ENCODE measurements around the gene HSPA12B.

HSPA12B gene

GRCh38 chr20:3721912-3722311 lies 10.6 kb upstream of the HSPA12B start:
- Histone ChIP-seq H4K20me1 (ENCODE audit: control insufficient read depth, insufficient read depth, low read depth, low read length) (no peaks in the 10 kb centered on the region), H3K9me3 (ENCODE audit: control insufficient read depth, insufficient read depth, low read length) (no peaks in the 10 kb centered on the region), H3F3A (ENCODE audit: control insufficient read depth, insufficient read depth) (no peaks in the 10 kb centered on the region; the same call in 1 of the 2 replicates), H3K9me2 (replicated peaks; ENCODE audit: control insufficient read depth, low read length) (no peaks in the 10 kb centered on the region), H3K4me1 (ENCODE audit: control insufficient read depth, low read length) (peaks cover 28% of the 10 kb centered on the region), H3K36me3 (ENCODE audit: control insufficient read depth, low read length) (no peaks in the 10 kb centered on the region), H3K27ac (ENCODE audit: low read depth, low read length) (no peak overlapping the region), H3K27me3 (ENCODE audit: control insufficient read depth, low read length) (peaks cover 32% of the 10 kb centered on the region), H3K4me2 (ENCODE audit: low read length) (no peak overlapping the region), H3K79me2 (ENCODE audit: control insufficient read depth, low read length) (no peaks in the 10 kb centered on the region), H3K4me3 (ENCODE audit: low read length) (no peak overlapping the region)
- TF ChIP-seq EZH2phosphoT487 (IDR thresholded peaks at IDR 0.05; ENCODE audit: borderline replicate concordance, low read length): no peak
- TF ChIP-seq, protein P1, sequence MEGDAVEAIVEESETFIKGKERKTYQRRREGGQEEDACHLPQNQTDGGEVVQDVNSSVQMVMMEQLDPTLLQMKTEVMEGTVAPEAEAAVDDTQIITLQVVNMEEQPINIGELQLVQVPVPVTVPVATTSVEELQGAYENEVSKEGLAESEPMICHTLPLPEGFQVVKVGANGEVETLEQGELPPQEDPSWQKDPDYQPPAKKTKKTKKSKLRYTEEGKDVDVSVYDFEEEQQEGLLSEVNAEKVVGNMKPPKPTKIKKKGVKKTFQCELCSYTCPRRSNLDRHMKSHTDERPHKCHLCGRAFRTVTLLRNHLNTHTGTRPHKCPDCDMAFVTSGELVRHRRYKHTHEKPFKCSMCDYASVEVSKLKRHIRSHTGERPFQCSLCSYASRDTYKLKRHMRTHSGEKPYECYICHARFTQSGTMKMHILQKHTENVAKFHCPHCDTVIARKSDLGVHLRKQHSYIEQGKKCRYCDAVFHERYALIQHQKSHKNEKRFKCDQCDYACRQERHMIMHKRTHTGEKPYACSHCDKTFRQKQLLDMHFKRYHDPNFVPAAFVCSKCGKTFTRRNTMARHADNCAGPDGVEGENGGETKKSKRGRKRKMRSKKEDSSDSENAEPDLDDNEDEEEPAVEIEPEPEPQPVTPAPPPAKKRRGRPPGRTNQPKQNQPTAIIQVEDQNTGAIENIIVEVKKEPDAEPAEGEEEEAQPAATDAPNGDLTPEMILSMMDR (IDR thresholded peaks at IDR 0.05; ENCODE audit: low read depth, low read length, poor library complexity, severe bottlenecking): no peak

DNA sequence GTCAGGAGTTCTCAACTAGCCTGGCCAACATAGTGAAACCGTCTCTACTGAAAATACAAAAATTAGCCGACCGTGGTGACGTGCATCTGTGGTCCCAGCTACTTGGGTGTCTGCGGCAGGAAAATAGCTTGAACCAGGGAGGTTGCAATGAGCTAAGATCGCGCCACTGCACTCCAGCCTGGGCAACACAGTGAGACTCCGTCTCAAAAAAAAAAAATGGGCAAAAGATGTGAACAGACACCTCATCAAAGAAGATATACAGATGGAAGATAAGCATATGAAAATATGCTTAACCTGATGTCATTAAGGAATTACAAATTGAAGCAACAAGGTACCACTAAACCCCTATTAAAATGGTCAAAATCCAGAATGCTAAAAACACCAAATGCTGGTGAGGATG lies 9.2 kb upstream of the HSPA12B start:
- H3K27me3 ChIP-seq (ENCODE audit: control insufficient read depth, low read length): peaks cover 43% of the 10 kb centered on the region
- no peaks in the 10 kb centered on the region for H3K36me3 ChIP-seq (ENCODE audit: control insufficient read depth, low read length)
- no peaks in the 10 kb centered on the region; the same call in 1 of the 2 replicates for H3F3A ChIP-seq (ENCODE audit: control insufficient read depth, insufficient read depth)
- H4K20me1 ChIP-seq (ENCODE audit: control insufficient read depth, insufficient read depth, low read depth, low read length): no peaks in the 10 kb centered on the region
- no peaks in the 10 kb centered on the region for H3K9me3 ChIP-seq (ENCODE audit: control insufficient read depth, insufficient read depth, low read length)
- H3K9me2 ChIP-seq (replicated peaks; ENCODE audit: control insufficient read depth, low read length): no peaks in the 10 kb centered on the region
- no peak for TF ChIP-seq EZH2phosphoT487 (IDR thresholded peaks at IDR 0.05; ENCODE audit: borderline replicate concordance, low read length)
- TF ChIP-seq, protein P1 (IDR thresholded peaks at IDR 0.05; ENCODE audit: low read depth, low read length, poor library complexity, severe bottlenecking): no peak
- H3K4me3 ChIP-seq (ENCODE audit: low read length): no peak overlapping the region
- peak overlapping the region; percentile 20; the same call in 1 of the 2 replicates for H3K4me2 ChIP-seq (ENCODE audit: low read length)
- H3K27ac ChIP-seq (ENCODE audit: low read depth, low read length): no peak overlapping the region
- H3K79me2 ChIP-seq (ENCODE audit: control insufficient read depth, low read length): no peaks in the 10 kb centered on the region
- peaks cover 28% of the 10 kb centered on the region for H3K4me1 ChIP-seq (ENCODE audit: control insufficient read depth, low read length)

GRCh38 chr20:3724356-3724755 lies 8.1 kb upstream of the HSPA12B start:
- Histone ChIP-seq H3K4me1 (ENCODE audit: control insufficient read depth, low read length) (peaks cover 28% of the 10 kb centered on the region), H3K9me2 (replicated peaks; ENCODE audit: control insufficient read depth, low read length) (no peaks in the 10 kb centered on the region), H4K20me1 (ENCODE audit: control insufficient read depth, insufficient read depth, low read depth, low read length) (no peaks in the 10 kb centered on the region), H3K4me3 (ENCODE audit: low read length) (no peak overlapping the region), H3K27ac (ENCODE audit: low read depth, low read length) (no peak overlapping the region), H3F3A (ENCODE audit: control insufficient read depth, insufficient read depth) (no peaks in the 10 kb centered on the region; the same call in 1 of the 2 replicates), H3K36me3 (ENCODE audit: control insufficient read depth, low read length) (no peaks in the 10 kb centered on the region), H3K4me2 (ENCODE audit: low read length) (no peak overlapping the region), H3K27me3 (ENCODE audit: control insufficient read depth, low read length) (peaks cover 52% of the 10 kb centered on the region), H3K9me3 (ENCODE audit: control insufficient read depth, insufficient read depth, low read length) (no peaks in the 10 kb centered on the region), H3K79me2 (ENCODE audit: control insufficient read depth, low read length) (no peaks in the 10 kb centered on the region)
- TF ChIP-seq EZH2phosphoT487 (IDR thresholded peaks at IDR 0.05; ENCODE audit: borderline replicate concordance, low read length): no peak
- TF ChIP-seq, protein P1 (IDR thresholded peaks at IDR 0.05; ENCODE audit: low read depth, low read length, poor library complexity, severe bottlenecking): no peak
